ENCODE measurements around the gene MAD2L1BP.

Gene MAD2L1BP

GRCh38 chr6:43667245-43668150 is 31.9 kb downstream of the MAD2L1BP start:
- Histone ChIP-seq H3K4me1 (ENCODE audit: control insufficient read depth, insufficient read depth, low read length, unreplicated experiment) (peaks cover 27% of the 10 kb centered on the region), H3K36me3 (ENCODE audit: insufficient read depth, low read length) (no peaks in the 10 kb centered on the region; the same call in 1 of the 2 replicates), H3K4me3 (ENCODE audit: low read depth, low read length) (no peak overlapping the region), H2AFZ (ENCODE audit: low read length, unreplicated experiment) (no peak overlapping the region), H3K27ac (ENCODE audit: low read depth, low read length) (no peak overlapping the region), H3K79me2 (ENCODE audit: control insufficient read depth, insufficient read depth, low read length, unreplicated experiment) (no peaks in the 10 kb centered on the region), H3K27me3 (ENCODE audit: insufficient read depth, low read length) (no peaks in the 10 kb centered on the region)

GRCh38 chr6:43668151-43669028 is 32.8 kb downstream of the MAD2L1BP start:
- no peaks in the 10 kb centered on the region; the same call in 1 of the 2 replicates for H3K36me3 ChIP-seq (ENCODE audit: insufficient read depth, low read length)
- H3K79me2 ChIP-seq (ENCODE audit: control insufficient read depth, insufficient read depth, low read length, unreplicated experiment): no peaks in the 10 kb centered on the region
- no peak overlapping the region for H3K4me3 ChIP-seq (ENCODE audit: low read depth, low read length)
- H2AFZ ChIP-seq (ENCODE audit: low read length, unreplicated experiment): no peak overlapping the region
- no peaks in the 10 kb centered on the region for H3K27me3 ChIP-seq (ENCODE audit: insufficient read depth, low read length)
- H3K4me1 ChIP-seq (ENCODE audit: control insufficient read depth, insufficient read depth, low read length, unreplicated experiment): peaks cover 26% of the 10 kb centered on the region
- H3K27ac ChIP-seq (ENCODE audit: low read depth, low read length): no peak overlapping the region

GRCh38 chr6:43669050-43669921 is 33.6 kb downstream of the MAD2L1BP start:
- H2AFZ ChIP-seq (ENCODE audit: low read length, unreplicated experiment): no peak overlapping the region
- no peaks in the 10 kb centered on the region for H3K27me3 ChIP-seq (ENCODE audit: insufficient read depth, low read length)
- no peaks in the 10 kb centered on the region; the same call in 1 of the 2 replicates for H3K36me3 ChIP-seq (ENCODE audit: insufficient read depth, low read length)
- no peak overlapping the region for H3K4me3 ChIP-seq (ENCODE audit: low read depth, low read length)
- H3K4me1 ChIP-seq (ENCODE audit: control insufficient read depth, insufficient read depth, low read length, unreplicated experiment): peaks cover 22% of the 10 kb centered on the region
- H3K79me2 ChIP-seq (ENCODE audit: control insufficient read depth, insufficient read depth, low read length, unreplicated experiment): no peaks in the 10 kb centered on the region
- H3K27ac ChIP-seq (ENCODE audit: low read depth, low read length): no peak overlapping the region

GRCh38 chr6:43669922-43670622 is 34.4 kb downstream of the MAD2L1BP start:
- H3K4me3 ChIP-seq (ENCODE audit: low read depth, low read length): no peak overlapping the region
- H3K27me3 ChIP-seq (ENCODE audit: insufficient read depth, low read length): no peaks in the 10 kb centered on the region
- no peak overlapping the region for H2AFZ ChIP-seq (ENCODE audit: low read length, unreplicated experiment)
- H3K79me2 ChIP-seq (ENCODE audit: control insufficient read depth, insufficient read depth, low read length, unreplicated experiment): no peaks in the 10 kb centered on the region
- H3K27ac ChIP-seq (ENCODE audit: low read depth, low read length): no peak overlapping the region
- H3K4me1 ChIP-seq (ENCODE audit: control insufficient read depth, insufficient read depth, low read length, unreplicated experiment): peaks cover 21% of the 10 kb centered on the region
- H3K36me3 ChIP-seq (ENCODE audit: insufficient read depth, low read length): no peaks in the 10 kb centered on the region; the same call in 1 of the 2 replicates

GRCh38 chr6:43670623-43670986 is 35.0 kb downstream of the MAD2L1BP start:
- H3K36me3 ChIP-seq (ENCODE audit: insufficient read depth, low read length): no peaks in the 10 kb centered on the region; the same call in 1 of the 2 replicates
- H3K27ac ChIP-seq (ENCODE audit: low read depth, low read length): no peak overlapping the region
- H3K4me3 ChIP-seq (ENCODE audit: low read depth, low read length): no peak overlapping the region
- no peak overlapping the region for H2AFZ ChIP-seq (ENCODE audit: low read length, unreplicated experiment)
- peaks cover 16% of the 10 kb centered on the region for H3K4me1 ChIP-seq (ENCODE audit: control insufficient read depth, insufficient read depth, low read length, unreplicated experiment)
- no peaks in the 10 kb centered on the region for H3K27me3 ChIP-seq (ENCODE audit: insufficient read depth, low read length)
- H3K79me2 ChIP-seq (ENCODE audit: control insufficient read depth, insufficient read depth, low read length, unreplicated experiment): no peaks in the 10 kb centered on the region

- Histone ChIP-seq H3K36me3 (ENCODE audit: insufficient read depth, low read length) (no peaks in the 10 kb centered on the region; the same call in 1 of the 2 replicates), H3K79me2 (ENCODE audit: control insufficient read depth, insufficient read depth, low read length, unreplicated experiment) (no peaks in the 10 kb centered on the region), H3K4me1 (ENCODE audit: control insufficient read depth, insufficient read depth, low read length, unreplicated experiment) (peaks cover 16% of the 10 kb centered on the region), H2AFZ (ENCODE audit: low read length, unreplicated experiment) (no peak overlapping the region), H3K4me3 (ENCODE audit: low read depth, low read length) (no peak overlapping the region), H3K27me3 (ENCODE audit: insufficient read depth, low read length) (no peaks in the 10 kb centered on the region), H3K27ac (ENCODE audit: low read depth, low read length) (no peak overlapping the region)
Measured at GRCh38 chr6:43671011-43671800, 35.6 kb downstream of the MAD2L1BP start.

GRCh38 chr6:43671801-43672690 is 36.4 kb downstream of the MAD2L1BP start:
- Histone ChIP-seq H3K27me3 (ENCODE audit: insufficient read depth, low read length) (no peaks in the 10 kb centered on the region), H3K27ac (ENCODE audit: low read depth, low read length) (no peak overlapping the region), H3K79me2 (ENCODE audit: control insufficient read depth, insufficient read depth, low read length, unreplicated experiment) (no peaks in the 10 kb centered on the region), H2AFZ (ENCODE audit: low read length, unreplicated experiment) (no peak overlapping the region), H3K4me1 (ENCODE audit: control insufficient read depth, insufficient read depth, low read length, unreplicated experiment) (peaks cover 16% of the 10 kb centered on the region), H3K4me3 (ENCODE audit: low read depth, low read length) (no peak overlapping the region), H3K36me3 (ENCODE audit: insufficient read depth, low read length) (no peaks in the 10 kb centered on the region; the same call in 1 of the 2 replicates)

GRCh38 chr6:43673444-43674084 is 37.9 kb downstream of the MAD2L1BP start:
- Histone ChIP-seq H3K27ac (ENCODE audit: low read depth, low read length) (no peak overlapping the region), H3K27me3 (ENCODE audit: insufficient read depth, low read length) (no peaks in the 10 kb centered on the region), H3K4me1 (ENCODE audit: control insufficient read depth, insufficient read depth, low read length, unreplicated experiment) (peaks cover 8% of the 10 kb centered on the region), H3K4me3 (ENCODE audit: low read depth, low read length) (no peak overlapping the region), H3K79me2 (ENCODE audit: control insufficient read depth, insufficient read depth, low read length, unreplicated experiment) (no peaks in the 10 kb centered on the region), H2AFZ (ENCODE audit: low read length, unreplicated experiment) (no peak overlapping the region), H3K36me3 (ENCODE audit: insufficient read depth, low read length) (peaks cover 6% of the 10 kb centered on the region; the same call in 1 of the 2 replicates)

Data from ACC112 (cell line).